Stimulated activated CD4-positive, alpha-beta T cell treated with anti-CD3 and anti-CD28 coated beads, Interleukin-15, amount 100 ng/mL, for 1 hour (primary cell): ENCODE measurements around the gene GPER1.
"Not testable (repeated sequence)": the region's sequence is repeated elsewhere in the genome, so short reads cannot be mapped to it uniquely, and the experiment has no call there.

Experiments used
- DNase-seq, 2 donors: peaks; one replicate each; pipeline ENCODE4 v3.0.0-alpha.2; 2020; ENCODE audit warnings: low read depth in 1 of 2, low spot score in 1 of 2

GPER1 gene

GRCh38 chr7:1068013-1068412 lies 19.9 kb upstream of the GPER1 start:
- DNase-seq, result no peak

DNA sequence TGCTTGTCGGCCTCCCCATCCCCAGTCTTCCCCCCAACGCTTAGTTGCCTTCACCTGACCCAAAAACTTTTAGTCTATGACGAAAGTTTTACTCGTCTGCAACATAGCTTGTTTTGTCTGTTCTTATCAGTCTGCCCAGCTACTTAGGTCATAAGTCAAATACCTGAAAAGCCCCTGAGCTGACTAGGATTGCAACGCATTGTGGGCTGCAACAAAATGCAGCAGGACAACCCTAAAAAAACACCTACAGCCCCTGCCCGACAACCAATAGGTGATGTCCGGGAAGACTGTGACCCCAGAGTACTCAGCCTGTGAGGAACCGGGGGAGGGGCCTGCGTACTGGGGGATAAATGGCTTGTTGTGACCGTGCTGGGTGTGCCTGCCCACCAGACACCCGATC lies 19.3 kb upstream of the GPER1 start:
- DNase-seq, result no peak

- no peak for DNase-seq
Observed at GRCh38 chr7:1070544-1071011, 17.3 kb upstream of the GPER1 start.

GRCh38 chr7:1071731-1072254 lies 16.1 kb upstream of the GPER1 start:
- no peak for DNase-seq

GRCh38 chr7:1073142-1073977 lies 14.6 kb upstream of the GPER1 start:
- DNase-seq, result no peak

DNA sequence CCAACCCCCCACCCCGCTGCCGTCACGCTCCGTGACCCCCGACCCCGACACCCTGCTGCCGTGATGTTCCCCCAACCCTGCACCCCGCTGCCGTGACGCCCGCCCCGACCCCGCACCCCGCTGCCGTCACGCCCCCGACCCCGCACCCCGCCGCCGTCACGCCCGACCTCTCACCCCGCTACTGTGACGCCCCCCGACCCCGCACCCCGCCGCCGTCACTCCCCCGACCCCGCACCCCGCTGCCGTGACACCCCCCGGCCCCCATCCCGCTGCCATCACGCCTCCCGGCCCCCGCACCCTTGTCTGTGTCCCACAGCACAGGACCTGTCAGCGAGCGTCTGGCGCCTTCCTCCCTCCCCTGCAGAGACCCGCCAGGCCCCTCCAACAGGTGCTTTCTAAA lies 13.9 kb upstream of the GPER1 start:
- not testable (repeated sequence) for DNase-seq

- no peak for DNase-seq
Observed at GRCh38 chr7:1074593-1075431, 13.1 kb upstream of the GPER1 start.

GRCh38 chr7:1076184-1077072 lies 11.5 kb upstream of the GPER1 start:
- DNase-seq, result no peak

GRCh38 chr7:1078519-1078918 lies 9.4 kb upstream of the GPER1 start:
- no peak for DNase-seq

DNA sequence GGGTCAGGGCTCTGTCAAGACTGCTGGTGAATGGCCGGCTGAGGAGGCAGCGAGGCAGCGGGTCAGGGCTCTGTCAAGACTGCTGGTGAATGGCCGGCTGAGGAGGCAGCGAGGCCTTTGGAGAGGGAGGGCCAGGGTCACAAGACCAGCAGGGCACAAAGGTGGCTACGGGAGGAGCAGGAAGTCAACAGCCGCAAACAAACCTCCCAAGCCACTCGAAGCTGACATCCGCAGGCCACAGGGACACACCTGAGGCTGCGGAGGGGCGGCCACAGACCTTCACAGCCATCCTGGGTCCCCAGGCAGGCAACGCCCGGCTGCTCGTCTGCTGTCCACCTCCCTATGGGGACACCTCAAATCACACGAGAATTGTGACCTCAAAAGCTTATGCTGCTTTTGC lies 8.9 kb upstream of the GPER1 start:
- no peak for DNase-seq

GRCh38 chr7:1079546-1079945 lies 8.4 kb upstream of the GPER1 start:
- DNase-seq, result no peak

DNA sequence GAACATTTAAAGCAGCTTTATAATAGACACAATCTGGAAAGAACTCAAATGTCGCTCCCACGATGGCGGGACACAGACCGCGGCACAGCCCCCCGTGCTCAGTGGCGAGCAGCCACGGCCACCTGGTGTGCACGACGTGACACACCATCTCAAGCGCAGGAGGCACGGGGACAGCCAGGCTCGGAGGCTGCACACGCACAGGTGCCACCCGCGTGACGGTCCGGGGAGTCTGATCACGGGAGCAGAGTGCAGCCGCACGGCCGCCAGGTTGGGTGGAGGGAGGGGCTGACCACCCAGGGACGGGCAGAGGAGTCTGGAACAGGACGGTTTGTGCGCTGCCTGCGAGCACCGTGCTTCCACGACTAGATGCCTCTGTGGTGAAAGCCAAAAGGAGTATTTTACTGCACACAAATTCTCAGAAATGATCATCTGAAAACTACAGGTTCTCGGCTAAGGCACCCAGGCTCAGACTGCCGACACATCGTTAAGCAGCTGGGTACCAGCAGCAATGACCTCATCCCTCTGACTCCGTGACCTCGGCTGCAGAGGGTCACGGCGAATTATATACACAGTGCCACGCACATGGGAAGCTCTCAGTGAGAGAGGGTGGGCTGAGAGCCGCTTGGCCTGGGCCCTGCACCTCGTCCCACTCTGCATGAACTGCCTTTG lies 7.5 kb upstream of the GPER1 start:
- no peak for DNase-seq

DNA sequence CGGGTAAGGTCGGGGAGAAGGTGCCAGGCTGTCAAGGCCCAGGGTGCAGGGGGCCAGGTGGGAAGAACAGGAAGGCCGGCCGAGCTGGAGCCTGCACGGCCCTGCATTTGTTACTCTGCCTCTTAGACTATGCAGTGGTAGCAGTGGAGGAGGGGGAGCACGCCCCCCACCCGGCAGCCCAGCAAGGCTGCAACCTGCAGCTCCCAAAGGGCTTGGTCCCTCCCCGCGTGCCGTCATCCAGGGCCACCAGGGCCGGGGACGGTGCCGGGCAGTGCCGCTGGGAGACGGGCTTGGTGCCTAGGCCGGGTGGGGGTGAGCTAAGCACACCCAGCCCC lies 7.0 kb upstream of the GPER1 start:
- no peak for DNase-seq

- DNase-seq, result no peak
Observed at GRCh38 chr7:1081336-1081735, 6.6 kb upstream of the GPER1 start.

DNA sequence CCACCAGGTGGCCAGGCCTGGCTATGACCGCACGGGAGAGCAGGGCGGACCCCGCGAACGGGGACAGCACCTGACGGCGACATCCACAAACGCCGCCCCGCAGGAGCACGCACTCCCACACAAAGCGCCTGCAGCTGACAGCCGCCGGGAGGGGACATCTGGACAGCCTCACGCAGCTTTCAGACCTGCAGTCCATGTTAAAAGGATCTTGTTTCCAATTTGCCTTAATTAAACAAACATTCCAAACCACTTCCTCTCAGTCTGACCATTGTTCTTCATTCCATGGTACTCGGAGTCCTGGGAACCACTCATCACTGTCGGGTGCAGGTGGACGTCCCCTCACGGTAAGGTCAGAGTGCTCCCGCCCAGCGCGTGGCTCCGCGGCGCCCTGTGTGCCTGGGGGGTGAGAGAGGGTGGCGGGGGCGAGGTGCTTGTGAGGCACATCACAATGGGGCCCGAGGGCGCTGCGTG lies 5.9 kb upstream of the GPER1 start:
- no peak for DNase-seq

- no peak for DNase-seq
Observed at GRCh38 chr7:1083729-1084657, 3.9 kb upstream of the GPER1 start.

GRCh38 chr7:1085266-1085665 lies 2.6 kb upstream of the GPER1 start:
- no peak for DNase-seq

- no peak for DNase-seq
Observed at GRCh38 chr7:1085910-1086421, 1.9 kb upstream of the GPER1 start.
